GM23338 (cell line): ENCODE results near the gene ZNF524. TPM values are rescaled to one million over a fixed set of nuclear protein-coding genes. Genes with fewer than 3 reads are reported as not detected.

Experiments used
- ATAC-seq: fragments of 200-7000 bp; cut with Tn5 transposase; 3 replicates; pipeline ENCODE4 v1.9.1; 2020
- DNase-seq: peaks from one replicate; pipeline ENCODE4 v3.0.0-alpha.2; 2015; ENCODE audit warnings: low spot score
- H2AFZ ChIP-seq: fragments of 200-600 bp; sonication (generic); 2 replicates; pipeline ENCODE4 v1.8.0; 2016; ENCODE audit warnings: antibody characterized with exemption, mild to moderate bottlenecking, moderate library complexity
- H3F3A ChIP-seq: fragments of 200-600 bp; sonication (generic); replicated peaks from 2 replicates; pipeline ENCODE4 v1.8.0; 2017; ENCODE audit warnings: antibody characterized with exemption, mixed run types, low read depth
- H3K27ac ChIP-seq: fragments of 200-600 bp; sonication (generic); 2 replicates; pipeline ENCODE4 v1.6.1; 2016; ENCODE audit warnings: low read depth
- H3K27me3 ChIP-seq: fragments of 200-600 bp; sonication (generic); 2 replicates; pipeline ENCODE4 v1.8.0; 2016; ENCODE audit warnings: mild to moderate bottlenecking, mixed run types, moderate library complexity; ENCODE audit not compliant: insufficient read depth
- H3K36me3 ChIP-seq: fragments of 200-600 bp; sonication (generic); 2 replicates; pipeline ENCODE4 v1.8.0; 2016; ENCODE audit warnings: mild to moderate bottlenecking; ENCODE audit not compliant: insufficient read depth
- H3K4me1 ChIP-seq: fragments of 200-600 bp; sonication (generic); 2 replicates; pipeline ENCODE4 v1.8.0; 2016; ENCODE audit warnings: mild to moderate bottlenecking, moderate library complexity; ENCODE audit not compliant: insufficient read depth
- H3K4me2 ChIP-seq: fragments of 200-600 bp; sonication (generic); 2 replicates; pipeline ENCODE4 v1.7.1; 2017; ENCODE audit warnings: mixed run types
- H3K4me3 ChIP-seq: fragments of 200-600 bp; sonication (generic); 2 replicates; pipeline ENCODE4 v1.6.1; 2016; ENCODE audit warnings: mixed run types
- H3K79me2 ChIP-seq: fragments of 200-600 bp; sonication (generic); replicated peaks from 2 replicates; pipeline ENCODE4 v1.8.0; 2017; ENCODE audit warnings: mild to moderate bottlenecking; ENCODE audit not compliant: insufficient read depth
- H3K9me2 ChIP-seq: fragments of 200-600 bp; sonication (generic); 2 replicates; pipeline ENCODE4 v1.8.0; 2017; ENCODE audit not compliant: insufficient read depth
- H4K20me1 ChIP-seq: fragments of 200-600 bp; sonication (generic); replicated peaks from 2 replicates; pipeline ENCODE4 v1.8.0; 2017; ENCODE audit warnings: mild to moderate bottlenecking; ENCODE audit not compliant: insufficient read depth
- H3K27ac Mint-ChIP-seq: 2 replicates; pipeline ENCODE4 v1.8.0; 2020; ENCODE audit warnings: inconsistent platforms, mild to moderate bottlenecking, moderate library complexity, mixed read lengths
- H3K27me3 Mint-ChIP-seq: 3 replicates; pipeline ENCODE4 v1.8.0; 2022; ENCODE audit warnings: low read depth, mild to moderate bottlenecking, moderate library complexity, mixed read lengths, inconsistent platforms; ENCODE audit not compliant: insufficient read depth, poor library complexity
- H3K36me3 Mint-ChIP-seq: 3 replicates; pipeline ENCODE4 v1.8.0; 2021; ENCODE audit warnings: low read depth, mild to moderate bottlenecking, inconsistent platforms, moderate library complexity, mixed read lengths
- H3K4me1 Mint-ChIP-seq: 3 replicates; pipeline ENCODE4 v1.8.0; 2020; ENCODE audit warnings: mild to moderate bottlenecking, inconsistent platforms, mixed read lengths
- H3K4me3 Mint-ChIP-seq: 3 replicates; pipeline ENCODE4 v1.8.0; 2021; ENCODE audit warnings: moderate library complexity, mild to moderate bottlenecking, inconsistent platforms, mixed read lengths
- H3K9me3 Mint-ChIP-seq: 3 replicates; pipeline ENCODE4 v1.8.0; 2020; ENCODE audit warnings: moderate library complexity, mild to moderate bottlenecking, inconsistent platforms, mixed read lengths
- CREB1 ChIP-seq: fragments of 250-450 bp; sonication (Bioruptor Pico); IDR thresholded peaks from 2 replicates; pipeline ENCODE4 v1.5.0; 2020; ENCODE audit warnings: low read depth, mild to moderate bottlenecking, moderate library complexity
- EZH2 ChIP-seq: fragments of 200-600 bp; sonication (generic); IDR thresholded peaks from one replicate; pipeline ENCODE4 v1.8.0; 2017; ENCODE audit warnings: antibody characterized with exemption, mild to moderate bottlenecking, low read depth; ENCODE audit not compliant: unreplicated experiment
- JUNB ChIP-seq: IDR thresholded peaks from one replicate; pipeline ENCODE4 v1.6.1; 2016; ENCODE audit warnings: antibody characterized with exemption; ENCODE audit not compliant: unreplicated experiment
- NANOG ChIP-seq: IDR thresholded peaks from 2 replicates; pipeline ENCODE4 v1.6.1; 2016; ENCODE audit warnings: antibody characterized with exemption, borderline replicate concordance
- POLR2AphosphoS5 ChIP-seq: IDR thresholded peaks from 2 replicates; pipeline ENCODE4 v1.6.1; 2016; ENCODE audit warnings: antibody characterized with exemption, low read depth
- REST ChIP-seq: IDR thresholded peaks from one replicate; pipeline ENCODE4 v1.6.1; 2018; ENCODE audit warnings: antibody characterized with exemption; ENCODE audit not compliant: unreplicated experiment
- STAT1 ChIP-seq: IDR thresholded peaks from one replicate; pipeline ENCODE4 v1.6.1; 2016; ENCODE audit warnings: antibody characterized with exemption; ENCODE audit not compliant: unreplicated experiment
- polyA plus RNA-seq: library from polyadenylated mRNA; unstranded; fragments of >200 nt; fragmentation: Nextera tagmentation; extraction: Ambion mirVana; gene quantifications from 2 replicates; pipeline ENCODE4 v1.2.1, GENCODE V29; 2016
- total RNA-seq: library from RNA; depleted of rRNA; stranded (reverse); fragments of >200 nt; shearing (Covaris generic); gene quantifications from 2 replicates; pipeline ENCODE4 v1.2.3, GENCODE V29; 2014

ZNF524 gene
- total and polyA plus RNA-seq, 2 experiments from 2014 or later = 6.0 to 8.3 TPM

GRCh38 chr19:55624109-55625003 is 24.3 kb downstream of the ZNF524 start, which contains the start of gene ZNF784 (continued):
- TF ChIP-seq REST = no peak
- TF ChIP-seq CREB1 (CRISPR knock-in tag) = no peak

GRCh38 chr19:55625004-55625326 is 24.9 kb downstream of the ZNF524 start:
- H4K20me1 ChIP-seq = peaks cover 5% of the 10 kb centered on the region
- ATAC-seq (no peak), DNase-seq (peak; percentile 9)
- peak overlapping the region; percentile 68 for H3K4me2 ChIP-seq
- peaks cover 24% of the 10 kb centered on the region for H3K36me3 Mint-ChIP-seq
- peak overlapping the region; percentile 97; the same call in 1 of the 2 replicates for H2AFZ ChIP-seq
- peaks cover 13% of the 10 kb centered on the region; the same call in 2 of the 3 replicates for H3K4me1 Mint-ChIP-seq
- H3K4me3 ChIP-seq = peak overlapping the region; percentile 69
- 0 out of 2 replicates have a peak, but pooled peaks cover 5% of the 10 kb centered on the region for H3K27me3 ChIP-seq
- TF ChIP-seq JUNB (no peak), STAT1 (no peak), EZH2 (no peak)
- no peaks in the 10 kb centered on the region; the same call in 1 of the 2 replicates for H3K4me1 ChIP-seq
- H3K27ac ChIP-seq = peak overlapping the region; percentile 84; the same call in 1 of the 2 replicates
- H3F3A ChIP-seq = peaks cover 12% of the 10 kb centered on the region
- H3K27me3 Mint-ChIP-seq = peaks cover 16% of the 10 kb centered on the region
- H3K9me3 Mint-ChIP-seq = no peaks in the 10 kb centered on the region; the same call in 2 of the 3 replicates
- no peaks in the 10 kb centered on the region for H3K9me2 ChIP-seq
- H3K27ac Mint-ChIP-seq = peak overlapping the region; percentile 84
- peaks cover 9% of the 10 kb centered on the region for H3K79me2 ChIP-seq
- peak overlapping the region; percentile 79 for H3K4me3 Mint-ChIP-seq
- no peaks in the 10 kb centered on the region for H3K36me3 ChIP-seq

GRCh38 chr19:55626350-55626749 is 26.3 kb downstream of the ZNF524 start:
- H3K36me3 ChIP-seq = no peaks in the 10 kb centered on the region
- ATAC-seq = no peak
- Mint-ChIP-seq H3K36me3 (peaks cover 11% of the 10 kb centered on the region; the same call in 2 of the 3 replicates), H3K4me3 (no peak overlapping the region), H3K27ac (no peak overlapping the region), H3K9me3 (no peaks in the 10 kb centered on the region; the same call in 2 of the 3 replicates), H3K4me1 (peaks cover 13% of the 10 kb centered on the region; the same call in 2 of the 3 replicates), H3K27me3 (peaks cover 10% of the 10 kb centered on the region)
- H3K4me2 ChIP-seq = no peak overlapping the region
- H3K9me2 ChIP-seq = no peaks in the 10 kb centered on the region
- 0 out of 2 replicates have a peak, but pooled peaks cover 5% of the 10 kb centered on the region for H3K27me3 ChIP-seq
- no peak for DNase-seq
- no peak overlapping the region for H3K4me3 ChIP-seq
- H3K79me2 ChIP-seq = peaks cover 9% of the 10 kb centered on the region
- no peaks in the 10 kb centered on the region; the same call in 1 of the 2 replicates for H3K4me1 ChIP-seq
- H3F3A ChIP-seq = peaks cover 12% of the 10 kb centered on the region
- peaks cover 5% of the 10 kb centered on the region for H4K20me1 ChIP-seq
- no peak overlapping the region for H2AFZ ChIP-seq
- H3K27ac ChIP-seq = no peak overlapping the region
- TF ChIP-seq EZH2 (no peak), POLR2AphosphoS5 (no peak), JUNB (no peak), REST (no peak), NANOG (no peak)
